HG03442 (cell line): Measurements from ENCODE around the gene MARK4.
"Not testable (repeated sequence)": the region's sequence is repeated elsewhere in the genome, so short reads cannot be mapped to it uniquely, and the experiment has no call there.

ENCODE experiments used
- ATAC-seq: cut with Tn5 transposase; IDR thresholded peaks from one replicate; pipeline ENCODE4 v1.9.1; 2021; ENCODE audit warnings: mild to moderate bottlenecking, moderate library complexity; ENCODE audit not compliant: unreplicated experiment

The MARK4 gene

GRCh38 chr19:45334881-45335280 lies 83.8 kb downstream of the MARK4 start:
- not testable (repeated sequence) for ATAC-seq

- no peak for ATAC-seq
Observed at GRCh38 chr19:45336696-45337251, 85.7 kb downstream of the MARK4 start.

GRCh38 chr19:45339629-45340028 lies 88.6 kb downstream of the MARK4 start:
- no peak for ATAC-seq

GRCh38 chr19:45340232-45340898 lies 89.3 kb downstream of the MARK4 start, which contains the start of gene KLC3:
KLC3 (plus strand) TSS chr19:45340750; CDS start chr19:45345542, 4,792 bp downstream.
- no peak for ATAC-seq

- ATAC-seq = no peak
Observed at GRCh38 chr19:45340899-45341453, 89.9 kb downstream of the MARK4 start.

GRCh38 chr19:45342911-45343310 lies 91.8 kb downstream of the MARK4 start:
- ATAC-seq = no peak

GRCh38 chr19:45344621-45345505 lies 93.8 kb downstream of the MARK4 start:
- ATAC-seq = no peak

GRCh38 chr19:45345506-45345860 lies 94.4 kb downstream of the MARK4 start:
- ATAC-seq = no peak

- ATAC-seq = no peak
Observed at GRCh38 chr19:45346449-45346848, 95.4 kb downstream of the MARK4 start.

- no peak for ATAC-seq
Observed at GRCh38 chr19:45347570-45348366, 96.7 kb downstream of the MARK4 start.

- no peak for ATAC-seq
Observed at GRCh38 chr19:45348367-45349125, 97.5 kb downstream of the MARK4 start.

- no peak for ATAC-seq
Observed at GRCh38 chr19:45349126-45349415, 98.0 kb downstream of the MARK4 start.

- no peak for ATAC-seq
Observed at GRCh38 chr19:45349430-45349941, 98.4 kb downstream of the MARK4 start.

- ATAC-seq = no peak
Observed at GRCh38 chr19:45350477-45351058, 99.5 kb downstream of the MARK4 start.

- no peak for ATAC-seq
Observed at GRCh38 chr19:45351401-45351952, 100.4 kb downstream of the MARK4 start.

GRCh38 chr19:45352062-45352461 lies 101.0 kb downstream of the MARK4 start:
- no peak for ATAC-seq

- no peak for ATAC-seq
Observed at GRCh38 chr19:45352471-45352870, 101.4 kb downstream of the MARK4 start.

GRCh38 chr19:45352914-45353796 lies 102.1 kb downstream of the MARK4 start:
- no peak for ATAC-seq
